ENCODE results near the gene LCT. TPM values are rescaled to one million over a fixed set of nuclear protein-coding genes. Genes with fewer than 3 reads are reported as not detected.
"Not testable (repeated sequence)": the region's sequence is repeated elsewhere in the genome, so short reads cannot be mapped to it uniquely, and the experiment has no call there.

The LCT gene
- total RNA-seq, 4 donors from 2014 or later: 0.09 TPM; not detected in 3

GRCh38 chr2:135798275-135798705 is 38.7 kb downstream of the LCT start:
- ATAC-seq (ENCODE audit: low FRiP score): no peak

GRCh38 chr2:135797497-135798274 is 39.3 kb downstream of the LCT start:
- TF ChIP-seq, protein P1, sequence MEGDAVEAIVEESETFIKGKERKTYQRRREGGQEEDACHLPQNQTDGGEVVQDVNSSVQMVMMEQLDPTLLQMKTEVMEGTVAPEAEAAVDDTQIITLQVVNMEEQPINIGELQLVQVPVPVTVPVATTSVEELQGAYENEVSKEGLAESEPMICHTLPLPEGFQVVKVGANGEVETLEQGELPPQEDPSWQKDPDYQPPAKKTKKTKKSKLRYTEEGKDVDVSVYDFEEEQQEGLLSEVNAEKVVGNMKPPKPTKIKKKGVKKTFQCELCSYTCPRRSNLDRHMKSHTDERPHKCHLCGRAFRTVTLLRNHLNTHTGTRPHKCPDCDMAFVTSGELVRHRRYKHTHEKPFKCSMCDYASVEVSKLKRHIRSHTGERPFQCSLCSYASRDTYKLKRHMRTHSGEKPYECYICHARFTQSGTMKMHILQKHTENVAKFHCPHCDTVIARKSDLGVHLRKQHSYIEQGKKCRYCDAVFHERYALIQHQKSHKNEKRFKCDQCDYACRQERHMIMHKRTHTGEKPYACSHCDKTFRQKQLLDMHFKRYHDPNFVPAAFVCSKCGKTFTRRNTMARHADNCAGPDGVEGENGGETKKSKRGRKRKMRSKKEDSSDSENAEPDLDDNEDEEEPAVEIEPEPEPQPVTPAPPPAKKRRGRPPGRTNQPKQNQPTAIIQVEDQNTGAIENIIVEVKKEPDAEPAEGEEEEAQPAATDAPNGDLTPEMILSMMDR (IDR thresholded peaks at IDR 0.05): peak in 1 of 3 donors; percentile 56
- peak; percentile 85 for ATAC-seq (ENCODE audit: low FRiP score)
- DNase-seq (ENCODE audit: low spot score): peak; percentile 67

More at GRCh38 chr2:135798275-135798705, 38.7 kb downstream of the LCT start:
- TF ChIP-seq, protein P1 (IDR thresholded peaks at IDR 0.05): no peak
- no peak for DNase-seq (ENCODE audit: low spot score)

GRCh38 chr2:135796606-135797005 is 40.4 kb downstream of the LCT start:
- no peak for DNase-seq (ENCODE audit: low spot score)
- no peak for ATAC-seq (ENCODE audit: low FRiP score)
- TF ChIP-seq, protein P1 (IDR thresholded peaks at IDR 0.05): no peak

DNA sequence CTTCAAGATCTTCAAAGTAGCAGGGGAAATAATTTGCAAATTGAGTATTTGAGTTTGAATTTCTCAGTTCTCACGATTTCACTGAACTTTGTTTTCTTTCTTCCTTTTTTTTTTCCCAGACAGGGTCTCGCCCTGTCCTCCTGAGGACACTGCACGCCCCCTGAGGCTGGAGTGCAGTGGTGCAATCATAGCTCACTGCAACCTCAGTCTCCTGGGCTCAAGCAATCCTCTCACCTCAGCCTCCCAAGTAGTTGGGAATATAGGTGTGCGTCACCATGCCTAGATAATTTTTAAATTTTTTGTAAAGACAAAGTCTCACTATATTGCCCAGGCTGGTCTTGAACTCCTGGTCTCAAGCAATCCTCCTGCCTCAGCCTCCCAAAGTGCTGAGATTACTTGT is 41.3 kb downstream of the LCT start:
- not testable (repeated sequence) for DNase-seq (ENCODE audit: low spot score); ATAC-seq (ENCODE audit: low FRiP score)

- DNase-seq (ENCODE audit: low spot score): no peak
- TF ChIP-seq, protein P1 (IDR thresholded peaks at IDR 0.05): no peak
- ATAC-seq (ENCODE audit: low FRiP score): no peak
These were observed 44.4 kb downstream of the LCT start for GRCh38 chr2:135792401-135793150.

- DNase-seq (ENCODE audit: low spot score) (no peak), ATAC-seq (ENCODE audit: low FRiP score) (peak; percentile 53)
These were observed 45.4 kb downstream of the LCT start for GRCh38 chr2:135791418-135792190.

More at GRCh38 chr2:135791418-135792190, 45.4 kb downstream of the LCT start:
- TF ChIP-seq, protein P1 (IDR thresholded peaks at IDR 0.05): no peak
